ENCODE results near the gene ITPR2.

DNA sequence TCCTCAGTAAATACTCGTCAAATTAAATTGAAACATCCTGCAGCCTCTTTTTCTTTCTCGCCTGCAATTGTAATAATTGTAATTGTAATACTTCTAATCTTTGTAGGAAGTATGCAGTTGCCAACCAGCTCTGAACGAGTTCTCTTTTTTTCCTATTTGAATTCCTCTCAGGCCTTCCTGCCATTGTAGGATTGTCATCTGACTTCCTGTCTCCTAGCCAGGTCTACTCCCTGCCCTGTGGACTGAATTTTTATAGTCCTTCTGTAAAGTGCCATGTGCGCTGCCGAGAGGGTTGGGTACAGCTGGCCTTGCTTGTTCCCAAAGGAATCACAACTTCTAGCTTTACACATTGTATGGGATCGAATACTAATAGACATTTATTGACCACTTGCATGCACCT, 454.3 kb downstream of the ITPR2 start:
- TF ChIP-seq MAFK (IDR thresholded peaks at IDR 0.05; ENCODE audit: partially characterized antibody) (no peak), JUN (IDR thresholded peaks at IDR 0.05) (no peak), SMC3 (IDR thresholded peaks at IDR 0.05) (no peak), RCOR1 (IDR thresholded peaks at IDR 0.05; ENCODE audit: low read depth, low read length) (no peak), POLR2A (IDR thresholded peaks at IDR 0.05; ENCODE audit: low read length) (no peak), CHD2 (IDR thresholded peaks at IDR 0.05; ENCODE audit: low read length, partially characterized antibody) (no peak), RFX5 (IDR thresholded peaks at IDR 0.05) (no peak), MAZ (IDR thresholded peaks at IDR 0.05; ENCODE audit: borderline replicate concordance, low read depth, low read length) (no peak), ESRRA (IDR thresholded peaks at IDR 0.05; ENCODE audit: borderline replicate concordance, low read length) (no peak), EP300 (IDR thresholded peaks at IDR 0.05) (no peak)
- TF ChIP-seq, protein P1, sequence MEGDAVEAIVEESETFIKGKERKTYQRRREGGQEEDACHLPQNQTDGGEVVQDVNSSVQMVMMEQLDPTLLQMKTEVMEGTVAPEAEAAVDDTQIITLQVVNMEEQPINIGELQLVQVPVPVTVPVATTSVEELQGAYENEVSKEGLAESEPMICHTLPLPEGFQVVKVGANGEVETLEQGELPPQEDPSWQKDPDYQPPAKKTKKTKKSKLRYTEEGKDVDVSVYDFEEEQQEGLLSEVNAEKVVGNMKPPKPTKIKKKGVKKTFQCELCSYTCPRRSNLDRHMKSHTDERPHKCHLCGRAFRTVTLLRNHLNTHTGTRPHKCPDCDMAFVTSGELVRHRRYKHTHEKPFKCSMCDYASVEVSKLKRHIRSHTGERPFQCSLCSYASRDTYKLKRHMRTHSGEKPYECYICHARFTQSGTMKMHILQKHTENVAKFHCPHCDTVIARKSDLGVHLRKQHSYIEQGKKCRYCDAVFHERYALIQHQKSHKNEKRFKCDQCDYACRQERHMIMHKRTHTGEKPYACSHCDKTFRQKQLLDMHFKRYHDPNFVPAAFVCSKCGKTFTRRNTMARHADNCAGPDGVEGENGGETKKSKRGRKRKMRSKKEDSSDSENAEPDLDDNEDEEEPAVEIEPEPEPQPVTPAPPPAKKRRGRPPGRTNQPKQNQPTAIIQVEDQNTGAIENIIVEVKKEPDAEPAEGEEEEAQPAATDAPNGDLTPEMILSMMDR (IDR thresholded peaks at IDR 0.05), result no peak
- TF ChIP-seq, protein P2, sequence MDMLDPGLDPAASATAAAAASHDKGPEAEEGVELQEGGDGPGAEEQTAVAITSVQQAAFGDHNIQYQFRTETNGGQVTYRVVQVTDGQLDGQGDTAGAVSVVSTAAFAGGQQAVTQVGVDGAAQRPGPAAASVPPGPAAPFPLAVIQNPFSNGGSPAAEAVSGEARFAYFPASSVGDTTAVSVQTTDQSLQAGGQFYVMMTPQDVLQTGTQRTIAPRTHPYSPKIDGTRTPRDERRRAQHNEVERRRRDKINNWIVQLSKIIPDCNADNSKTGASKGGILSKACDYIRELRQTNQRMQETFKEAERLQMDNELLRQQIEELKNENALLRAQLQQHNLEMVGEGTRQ (IDR thresholded peaks at IDR 0.05), result no peak

Data from A549 (cell line).